GM12878 (cell line): ENCODE data around the gene INSIG1. TPM values are rescaled to one million over a fixed set of nuclear protein-coding genes. Genes with fewer than 3 reads are reported as not detected.

Experiments
- ATAC-seq: fragments of 200-7000 bp; cut with Tn5 transposase; 3 replicates; pipeline ENCODE4 v1.9.1; 2020; ENCODE audit warnings: mild to moderate bottlenecking, moderate library complexity
- BruUV-seq: library from RNA; stranded (reverse); fragments of 400-500 nt; replicated peaks from 2 replicates; lab custom pipeline; 2021; lab: Mats Ljungman, UMichigan
- CTCF ChIA-PET: fragments of 300-600 bp; sonication (Branson Sonifier 250); formaldehyde crosslinking; extraction: SDS; loops from one replicate; lab custom pipeline; 2021; ENCODE audit warnings: inconsistent platforms; lab: Yijun Ruan, JAX
- POLR2A ChIA-PET: fragments of 350-600 bp; formaldehyde crosslinking; extraction: SDS; loops from one replicate; lab custom pipeline; 2021; ENCODE audit warnings: inconsistent platforms; lab: Charles Lee
- RAD21 ChIA-PET: fragments of 300-600 bp; sonication (Branson Sonifier 250); formaldehyde crosslinking; loops from one replicate; lab custom pipeline; 2023; ENCODE audit warnings: antibody characterized with exemption; ENCODE audit not compliant: unreplicated experiment; lab: Charles Lee
- SMC1A ChIA-PET: fragments of 300-600 bp; sonication (Branson Sonifier 250); formaldehyde crosslinking; loops from one replicate; lab custom pipeline; 2023; ENCODE audit not compliant: unreplicated experiment, uncharacterized antibody; lab: Charles Lee
- DNase-seq: peaks from one replicate; pipeline ENCODE4 v3.0.0-alpha.2; 2011; ENCODE audit warnings: low read depth, low spot score
- FAIRE-seq: peaks from 3 replicates; lab custom pipeline; 2011; peaks lifted over from hg19 to GRCh38; lab: Jason Lieb, UNC
- H2AFZ ChIP-seq: 2 replicates; pipeline ENCODE4 v1.6.0; 2011; ENCODE audit warnings: low read depth, low read length, control low read depth; ENCODE audit not compliant: control insufficient read depth
- H3K27ac ChIP-seq: 2 replicates; pipeline ENCODE4 v1.5.1; 2011; ENCODE audit warnings: control low read depth; ENCODE audit not compliant: control insufficient read depth, insufficient read depth
- H3K27me3 ChIP-seq, 2 experiments: replicated peaks in 1 of 2; 2 replicates each; pipeline versions ENCODE4 v1.6.0 to v1.6.1; 2011; ENCODE audit warnings: low read length in 1 of 2; ENCODE audit not compliant: control insufficient read depth in 2 of 2, insufficient read depth in 2 of 2
- H3K36me3 ChIP-seq, 2 experiments: 2 replicates each; pipeline ENCODE4 v1.5.1; 2011; ENCODE audit warnings: low read length in 1 of 2; ENCODE audit not compliant: control insufficient read depth in 2 of 2, insufficient read depth in 2 of 2
- H3K4me1 ChIP-seq: 2 replicates; pipeline ENCODE4 v1.6.1; 2011; ENCODE audit warnings: mild to moderate bottlenecking, low read length, moderate library complexity, mixed read lengths; ENCODE audit not compliant: control insufficient read depth, insufficient read depth
- H3K4me2 ChIP-seq: 2 replicates; pipeline ENCODE4 v1.6.0; 2011; ENCODE audit warnings: control low read depth; ENCODE audit not compliant: control insufficient read depth, insufficient read depth
- H3K4me3 ChIP-seq: fragments of 200-600 bp; sonication (generic); 2 replicates; pipeline ENCODE4 v1.5.1; 2016
- H3K79me2 ChIP-seq: 2 replicates; pipeline ENCODE4 v1.6.0; 2011; ENCODE audit warnings: low read length; ENCODE audit not compliant: control insufficient read depth, insufficient read depth
- H3K9ac ChIP-seq: 2 replicates; pipeline ENCODE4 v1.8.0; 2011; ENCODE audit warnings: low read length, control low read depth, mixed read lengths; ENCODE audit not compliant: control insufficient read depth, insufficient read depth
- H3K9me3 ChIP-seq: replicated peaks from 3 replicates; pipeline ENCODE4 v1.5.1; 2011; ENCODE audit warnings: mild to moderate bottlenecking, low read length; ENCODE audit not compliant: control insufficient read depth, insufficient read depth
- H4K20me1 ChIP-seq: 2 replicates; pipeline ENCODE4 v1.6.0; 2011; ENCODE audit not compliant: control insufficient read depth, insufficient read depth
- ATF3 ChIP-seq: IDR thresholded peaks from 2 replicates; pipeline ENCODE4 v1.6.1; 2011; ENCODE audit warnings: low read depth, mild to moderate bottlenecking, low read length, moderate library complexity, borderline replicate concordance; ENCODE audit errors: extremely low read depth
- CEBPZ ChIP-seq: fragments of 150-350 bp; IDR thresholded peaks from 2 replicates; pipeline ENCODE4 v1.6.1; 2016; ENCODE audit warnings: low read depth, low read length
- CHD2 ChIP-seq: IDR thresholded peaks from 2 replicates; pipeline ENCODE4 v1.6.1; 2011; ENCODE audit warnings: low read depth, low read length, improper control_type of control experiment, borderline replicate concordance
- JUND ChIP-seq: IDR thresholded peaks from 2 replicates; pipeline ENCODE4 v1.6.1; 2012; ENCODE audit warnings: low read depth, mild to moderate bottlenecking, low read length, improper control_type of control experiment, moderate library complexity
- NFIC ChIP-seq: IDR thresholded peaks from 2 replicates; pipeline ENCODE4 v1.6.1; 2012; ENCODE audit warnings: low read depth, mild to moderate bottlenecking, inconsistent platforms, low read length, moderate library complexity
- PKNOX1 ChIP-seq: fragments of 450-650 bp; IDR thresholded peaks from 2 replicates; pipeline ENCODE4 v1.6.1; 2016; ENCODE audit warnings: mild to moderate bottlenecking
- POLR2A ChIP-seq: IDR thresholded peaks from 2 replicates; pipeline ENCODE4 v1.6.1; 2011; ENCODE audit warnings: low read depth, mild to moderate bottlenecking, low read length
- SMAD1 ChIP-seq: fragments of 450-650 bp; IDR thresholded peaks from 2 replicates; pipeline ENCODE4 v1.6.1; 2018; ENCODE audit warnings: mild to moderate bottlenecking, low read depth; ENCODE audit not compliant: partially characterized antibody
- YBX1 ChIP-seq: fragments of 450-650 bp; IDR thresholded peaks from 2 replicates; pipeline ENCODE4 v1.6.1; 2016; ENCODE audit warnings: antibody characterized with exemption
- YY1 ChIP-seq: IDR thresholded peaks from 2 replicates; pipeline ENCODE4 v1.6.1; 2011; ENCODE audit warnings: low read depth, mild to moderate bottlenecking, low read length
- ZNF592 ChIP-seq: fragments of 450-650 bp; IDR thresholded peaks from 2 replicates; pipeline ENCODE4 v1.6.1; 2017; ENCODE audit warnings: mild to moderate bottlenecking, moderate library complexity
- WGBS: methylation state at CpG from one replicate; pipeline ENCODE4 v1.1.6; 2016; ENCODE audit warnings: low lambda C conversion rate; ENCODE audit not compliant: insufficient replicate concordance, insufficient coverage; ENCODE audit errors: missing lambda C conversion rate; 5-methylcytosine and 5-hydroxymethylcytosine counted together
- in situ Hi-C: fragments of 300-500 bp; cut with MboI; formaldehyde crosslinking; loops from 9 replicates; pipeline ENCODE4 v1.14.3; 2018; ENCODE audit warnings: mixed read lengths
- intact Hi-C: fragments of 100-400 bp; cut with micrococcal nuclease; formaldehyde crosslinking; loops from one replicate; pipeline ENCODE4 v1.14.2; 2022; ENCODE audit not compliant: unreplicated experiment
- polyA plus RNA-seq, 11 experiments: library from polyadenylated mRNA; depleted of rRNA in 4 of 11; unstranded in 6 of 11; stranded (reverse) in 5 of 11; fragments of >200 nt; fragmentation: Nextera tagmentation in 4 of 11; fragmentation: Illumina TruSeq in 1 of 11; extraction: Ambion mirVana in 4 of 11; extraction: Trizol in 1 of 11; gene quantifications; 1 replicate in 1 of 11; 2 replicates in 10 of 11; pipeline versions ENCODE4 v1.2.1 to v1.2.3, GENCODE V29; 2011 to 2016; ENCODE audit warnings: inconsistent platforms in 2 of 11, missing spikeins in 2 of 11, low read depth in 1 of 11
- total RNA-seq, 4 experiments: library from RNA; depleted of rRNA in 3 of 4; stranded (reverse); fragments of >200 nt in 3 of 4; fragmentation: Illumina TruSeq in 1 of 4; extraction: Trizol in 1 of 4; gene quantifications; 2 replicates each; pipeline versions ENCODE4 v1.2.1 to v1.2.3, GENCODE V29; 2013 to 2021

INSIG1 gene
- total and polyA plus RNA-seq, 10 of the 15 experiments (the other 5 are each of a cell fraction or from before 2014, with no cell fraction given) = 29.6 to 168 (median 91.1) TPM

DNA sequence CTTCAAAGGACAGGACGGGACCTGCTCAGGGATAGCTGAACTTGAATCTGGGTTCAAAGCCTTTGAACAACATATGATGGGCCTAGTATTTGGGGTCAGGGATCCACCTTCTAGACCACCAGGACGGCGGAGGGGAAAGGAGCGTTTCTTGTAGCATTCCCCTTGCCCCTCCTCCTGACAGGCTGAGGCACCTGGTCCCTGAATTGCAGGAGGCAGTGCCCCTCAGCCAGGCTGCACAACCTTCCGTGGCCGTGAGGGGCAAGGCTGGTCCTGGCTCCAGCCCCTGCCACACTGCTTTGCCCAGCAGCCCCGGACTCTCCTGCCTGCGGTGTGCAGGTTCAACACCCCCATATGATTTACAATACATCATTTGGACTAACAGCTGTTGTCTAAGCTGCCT, 58.1 kb downstream of the INSIG1 start:
- intact Hi-C loops = no loop called here
- ATAC-seq (no peak), FAIRE-seq (no peak), DNase-seq (no peak)
- ChIA-PET POLR2A (no interaction called here), CTCF (interaction anchor here (1.1 kb wide), 1 partner anchor 30 kb away, joined by 3 read pairs; no protein-coding TSS in a partner anchor), RAD21 (interaction anchor here (2.4 kb wide), 1 partner anchor 428 kb away, joined by 7 read pairs; no protein-coding TSS in a partner anchor), SMC1A (no interaction called here)
- TF ChIP-seq SMAD1 (no peak), JUND (no peak), CHD2 (no peak), NFIC (no peak), PKNOX1 (no peak), POLR2A (no peak), YBX1 (no peak), ATF3 (no peak), YY1 (no peak), ZNF592 (no peak), CEBPZ (no peak)
- Histone ChIP-seq H3K9me3 (no peaks in the 10 kb centered on the region), H2AFZ (no peak overlapping the region), H3K4me3 (no peak overlapping the region), H3K27me3 (no peaks in the 10 kb centered on the region; a peak in 1 of 4 replicates), H3K4me2 (no peak overlapping the region), H3K4me1 (no peaks in the 10 kb centered on the region), H3K79me2 (no peaks in the 10 kb centered on the region), H4K20me1 (no peaks in the 10 kb centered on the region), H3K9ac (no peak overlapping the region), H3K27ac (no peak overlapping the region), H3K36me3 (no peaks in the 10 kb centered on the region)
- no TSS peak for BruUV-seq
- in situ Hi-C loops = no loop called here
- WGBS = 49% methylated on average over 8 of the region's 8 CpGs
